ENCODE results near the gene TAF15. TPM values are rescaled to one million over a fixed set of nuclear protein-coding genes. Genes with fewer than 3 reads are reported as not detected.

The TAF15 gene
- total and polyA plus RNA-seq, 2 donors (not counting 1 experiment from before 2014, with no cell fraction given) = 22.9 to 84.1 TPM

DNA sequence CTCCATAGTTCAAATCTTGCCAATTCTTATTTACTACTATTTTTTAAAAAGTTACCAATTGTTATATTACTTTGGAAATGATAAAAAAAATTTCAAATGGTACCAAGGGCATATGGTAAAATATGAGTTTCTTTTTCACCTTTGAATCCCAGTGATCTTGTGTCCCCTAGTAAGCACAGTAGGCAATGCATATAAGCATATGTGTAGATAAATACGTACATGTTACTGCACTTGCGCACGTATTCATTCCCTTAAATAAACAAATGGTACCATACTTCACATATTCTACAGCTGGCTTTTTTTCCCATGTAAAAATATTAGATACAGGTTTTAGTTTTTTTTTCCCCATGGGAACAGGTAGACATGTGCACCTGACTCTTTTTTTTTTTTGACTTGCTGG is 31.8 kb downstream of the TAF15 start:
- no peaks in the 10 kb centered on the region for H3K27me3 ChIP-seq (ENCODE audit: control insufficient read depth, insufficient read depth, low read length)
- no peak for DNase-seq (ENCODE audit: low read depth in 2 of 2)
- H3K36me3 ChIP-seq (ENCODE audit: control insufficient read depth, insufficient read depth, low read length) = peaks cover 5% of the 10 kb centered on the region

DNA sequence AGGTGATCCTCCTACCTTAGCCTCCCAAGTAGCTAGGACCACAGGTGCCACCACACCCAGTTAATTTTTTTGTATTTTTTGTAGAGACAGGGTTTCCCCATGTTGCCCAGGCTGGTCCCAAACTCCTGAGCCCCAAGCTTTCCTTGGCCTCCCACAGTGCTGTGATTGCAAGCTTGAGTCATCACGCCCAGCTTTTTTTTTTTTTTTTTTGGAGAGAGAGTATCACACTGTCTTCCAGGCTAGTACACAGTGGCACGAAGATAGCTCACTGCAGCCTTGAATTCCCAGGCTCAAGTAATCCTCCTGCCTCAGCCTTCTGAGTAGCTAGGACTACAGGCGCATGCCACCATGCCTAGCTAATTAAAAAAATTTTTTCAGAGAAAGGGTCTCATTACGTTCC is 32.2 kb downstream of the TAF15 start:
- H3K27ac ChIP-seq (ENCODE audit: insufficient read depth, low read length) = no peak overlapping the region
- H3K9ac ChIP-seq (ENCODE audit: insufficient read depth, low read length) = no peak overlapping the region
- H3K36me3 ChIP-seq (ENCODE audit: control insufficient read depth, insufficient read depth, low read length) = peaks cover 3% of the 10 kb centered on the region
- H4K20me1 ChIP-seq (ENCODE audit: control insufficient read depth, extremely low read depth, insufficient read depth, low read length) = no peaks in the 10 kb centered on the region
- peak in 1 of 2 donors; percentile 8 for DNase-seq (ENCODE audit: low read depth in 2 of 2)
- no peaks in the 10 kb centered on the region for H3K4me1 ChIP-seq (ENCODE audit: control insufficient read depth, extremely low read depth, insufficient read depth, low read length)
- H3K79me2 ChIP-seq (ENCODE audit: control insufficient read depth, insufficient read depth, low read length) = no peaks in the 10 kb centered on the region
- H3K9me3 ChIP-seq (ENCODE audit: control insufficient read depth, insufficient read depth, low read depth, low read length) = no peaks in the 10 kb centered on the region
- no peaks in the 10 kb centered on the region for H3K27me3 ChIP-seq (ENCODE audit: control insufficient read depth, insufficient read depth, low read length)
- H2AFZ ChIP-seq (ENCODE audit: low read length) = no peak overlapping the region
- H3K4me2 ChIP-seq (ENCODE audit: extremely low read depth, insufficient read depth, low read length) = no peak overlapping the region
- H3K4me3 ChIP-seq (replicated peaks in 1 of 4; ENCODE audit: control extremely low read depth in 1 of 4, insufficient read depth in 1 of 4, low read depth in 3 of 4, low read length in 4 of 4) = no peak overlapping the region
- TF ChIP-seq EZH2 (IDR thresholded peaks at IDR 0.05; ENCODE audit: low read length, missing control alignments) (no peak), CTCF (conservative IDR thresholded peaks at IDR 0.05 in 1 of 2, IDR thresholded peaks at IDR 0.05 in 1 of 2; ENCODE audit: low read depth in 1 of 2, low read length in 2 of 2) (no peak)

More for the DNA sequence above, 31.8 kb downstream of the TAF15 start:
- Histone ChIP-seq H3K4me1 (ENCODE audit: control insufficient read depth, extremely low read depth, insufficient read depth, low read length) (no peaks in the 10 kb centered on the region), H3K27ac (ENCODE audit: insufficient read depth, low read length) (no peak overlapping the region), H2AFZ (ENCODE audit: low read length) (no peak overlapping the region), H3K4me3 (replicated peaks in 1 of 4; ENCODE audit: control extremely low read depth in 1 of 4, insufficient read depth in 1 of 4, low read depth in 3 of 4, low read length in 4 of 4) (no peak overlapping the region), H3K79me2 (ENCODE audit: control insufficient read depth, insufficient read depth, low read length) (no peaks in the 10 kb centered on the region), H4K20me1 (ENCODE audit: control insufficient read depth, extremely low read depth, insufficient read depth, low read length) (no peaks in the 10 kb centered on the region), H3K9ac (ENCODE audit: insufficient read depth, low read length) (no peak overlapping the region), H3K9me3 (ENCODE audit: control insufficient read depth, insufficient read depth, low read depth, low read length) (no peaks in the 10 kb centered on the region), H3K4me2 (ENCODE audit: extremely low read depth, insufficient read depth, low read length) (no peak overlapping the region)
- TF ChIP-seq EZH2 (IDR thresholded peaks at IDR 0.05; ENCODE audit: low read length, missing control alignments) (no peak), CTCF (conservative IDR thresholded peaks at IDR 0.05 in 1 of 2, IDR thresholded peaks at IDR 0.05 in 1 of 2; ENCODE audit: low read depth in 1 of 2, low read length in 2 of 2) (no peak)

DNA sequence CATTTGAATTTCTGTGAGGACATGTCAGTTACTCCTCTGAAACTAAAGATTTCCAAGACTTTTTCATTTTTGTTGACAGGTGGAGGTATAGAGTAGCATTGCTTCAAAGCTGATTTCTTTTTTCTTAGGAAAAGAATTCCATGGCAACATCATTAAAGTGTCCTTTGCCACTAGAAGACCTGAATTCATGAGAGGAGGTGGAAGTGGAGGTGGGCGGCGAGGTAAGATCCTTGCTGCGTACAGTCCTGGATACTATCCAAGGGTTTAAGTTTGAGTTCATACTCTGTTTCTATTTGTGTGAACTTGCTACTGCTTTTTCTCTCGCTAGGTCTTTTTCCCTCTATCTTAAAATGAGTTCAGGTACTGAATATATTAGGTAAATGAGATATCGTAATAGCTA is 33.0 kb downstream of the TAF15 start:
- DNase-seq (ENCODE audit: low read depth in 2 of 2) = no peak
- TF ChIP-seq CTCF (conservative IDR thresholded peaks at IDR 0.05 in 1 of 2, IDR thresholded peaks at IDR 0.05 in 1 of 2; ENCODE audit: low read depth in 1 of 2, low read length in 2 of 2) (no peak), EZH2 (IDR thresholded peaks at IDR 0.05; ENCODE audit: low read length, missing control alignments) (no peak)
- Histone ChIP-seq H3K9ac (ENCODE audit: insufficient read depth, low read length) (no peak overlapping the region), H4K20me1 (ENCODE audit: control insufficient read depth, extremely low read depth, insufficient read depth, low read length) (no peaks in the 10 kb centered on the region), H3K79me2 (ENCODE audit: control insufficient read depth, insufficient read depth, low read length) (no peaks in the 10 kb centered on the region), H3K4me1 (ENCODE audit: control insufficient read depth, extremely low read depth, insufficient read depth, low read length) (no peaks in the 10 kb centered on the region), H3K4me3 (replicated peaks in 1 of 4; ENCODE audit: control extremely low read depth in 1 of 4, insufficient read depth in 1 of 4, low read depth in 3 of 4, low read length in 4 of 4) (no peak overlapping the region), H2AFZ (ENCODE audit: low read length) (no peak overlapping the region), H3K9me3 (ENCODE audit: control insufficient read depth, insufficient read depth, low read depth, low read length) (no peaks in the 10 kb centered on the region), H3K36me3 (ENCODE audit: control insufficient read depth, insufficient read depth, low read length) (peaks cover 2% of the 10 kb centered on the region), H3K27me3 (ENCODE audit: control insufficient read depth, insufficient read depth, low read length) (no peaks in the 10 kb centered on the region), H3K27ac (ENCODE audit: insufficient read depth, low read length) (no peak overlapping the region), H3K4me2 (ENCODE audit: extremely low read depth, insufficient read depth, low read length) (no peak overlapping the region)
